Cardiac muscle cell (in vitro differentiated cells and primary cell): ENCODE data around the gene KRTAP3-3. TPM values are rescaled to one million over a fixed set of nuclear protein-coding genes. Genes with fewer than 3 reads are reported as not detected.
"Not testable (repeated sequence)": the region's sequence is repeated elsewhere in the genome, so short reads cannot be mapped to it uniquely, and the experiment has no call there.

Experiments used
- DNase-seq, 2 donors: peaks; one replicate each; pipeline versions ENCODE4 v3.0.0 to v3.0.0-alpha.2; 2010 to 2017; ENCODE audit warnings: low read depth in 1 of 2, low spot score in 1 of 2
- H3K27ac ChIP-seq: fragments of 200-600 bp; sonication (generic); 2 replicates; pipeline ENCODE4 v1.5.1; 2016
- H3K27me3 ChIP-seq: fragments of 200-600 bp; sonication (generic); 2 replicates; pipeline ENCODE4 v1.6.0; 2016; ENCODE audit warnings: control low read depth
- H3K36me3 ChIP-seq: fragments of 200-600 bp; sonication (generic); 2 replicates; pipeline ENCODE4 v1.5.1; 2016; ENCODE audit warnings: control low read depth
- H3K4me1 ChIP-seq: fragments of 200-600 bp; sonication (generic); 2 replicates; pipeline ENCODE4 v1.8.1; 2017; ENCODE audit warnings: low read depth, mild to moderate bottlenecking, mixed run types
- H3K4me3 ChIP-seq: fragments of 200-600 bp; sonication (generic); 2 replicates; pipeline ENCODE4 v1.5.1; 2016; ENCODE audit warnings: mild to moderate bottlenecking
- H3K9me3 ChIP-seq: fragments of 200-600 bp; sonication (generic); 2 replicates; pipeline ENCODE4 v1.5.1; 2017; ENCODE audit warnings: low read depth, mild to moderate bottlenecking, control low read depth
- CTCF ChIP-seq: IDR thresholded peaks from 2 replicates; pipeline ENCODE4 v1.5.1; 2012; ENCODE audit warnings: low read depth, mild to moderate bottlenecking, low read length
- polyA plus RNA-seq: library from polyadenylated mRNA; unstranded; fragments of >200 nt; fragmentation: Nextera tagmentation; extraction: Ambion mirVana; gene quantifications from 2 replicates; pipeline ENCODE4 v1.2.1, GENCODE V29; 2016
- total RNA-seq: library from RNA; depleted of rRNA; stranded (reverse); fragments of >200 nt; gene quantifications from 2 replicates; pipeline ENCODE4 v1.2.3, GENCODE V29; 2016

Gene KRTAP3-3
- total and polyA plus RNA-seq, 2 experiments from 2014 or later: not detected

GRCh38 chr17:41002814-41003213 is 8.8 kb upstream of the KRTAP3-3 start:
- DNase-seq: no peak
- TF ChIP-seq CTCF: no peak
- no peak overlapping the region for H3K27ac ChIP-seq
- H3K36me3 ChIP-seq: no peaks in the 10 kb centered on the region
- no peaks in the 10 kb centered on the region for H3K27me3 ChIP-seq
- H3K9me3 ChIP-seq: no peaks in the 10 kb centered on the region
- no peaks in the 10 kb centered on the region for H3K4me1 ChIP-seq
- H3K4me3 ChIP-seq: no peak overlapping the region

- Histone ChIP-seq H3K9me3 (no peaks in the 10 kb centered on the region), H3K27me3 (no peaks in the 10 kb centered on the region), H3K27ac (no peak overlapping the region), H3K36me3 (no peaks in the 10 kb centered on the region), H3K4me1 (no peaks in the 10 kb centered on the region), H3K4me3 (no peak overlapping the region)
- DNase-seq: no peak
- no peak for TF ChIP-seq CTCF
These were observed 7.8 kb upstream of the KRTAP3-3 start for GRCh38 chr17:41001795-41002194.

GRCh38 chr17:40999563-40999962 is 5.6 kb upstream of the KRTAP3-3 start, which contains the start of gene KRTAP3-2:
TSS of gene KRTAP3-2 (minus strand) at chr17:40999906. CDS start at chr17:40999853, 53 bp downstream.
- H3K27ac ChIP-seq, H3K36me3 ChIP-seq, H3K4me3 ChIP-seq, H3K27me3 ChIP-seq, H3K4me1 ChIP-seq, DNase-seq, H3K9me3 ChIP-seq: not testable (repeated sequence)

GRCh38 chr17:40997361-40997760 is 3.4 kb upstream of the KRTAP3-3 start:
- TF ChIP-seq CTCF: no peak
- Histone ChIP-seq H3K9me3 (no peaks in the 10 kb centered on the region), H3K27ac (no peak overlapping the region), H3K27me3 (no peaks in the 10 kb centered on the region), H3K4me1 (peaks cover 5% of the 10 kb centered on the region), H3K4me3 (no peak overlapping the region), H3K36me3 (no peaks in the 10 kb centered on the region)
- DNase-seq: no peak

- H3K27me3 ChIP-seq: no peaks in the 10 kb centered on the region
- no peak overlapping the region for H3K4me3 ChIP-seq
- TF ChIP-seq CTCF: no peak
- H3K36me3 ChIP-seq: no peaks in the 10 kb centered on the region
- DNase-seq: no peak
- no peak overlapping the region for H3K27ac ChIP-seq
- peaks cover 5% of the 10 kb centered on the region for H3K4me1 ChIP-seq
- no peaks in the 10 kb centered on the region for H3K9me3 ChIP-seq
These were observed 2.9 kb upstream of the KRTAP3-3 start for GRCh38 chr17:40996829-40997228.

- peaks cover 5% of the 10 kb centered on the region for H3K4me1 ChIP-seq
- no peak for TF ChIP-seq CTCF
- no peaks in the 10 kb centered on the region for H3K9me3 ChIP-seq
- H3K36me3 ChIP-seq: no peaks in the 10 kb centered on the region
- no peak overlapping the region for H3K27ac ChIP-seq
- no peaks in the 10 kb centered on the region for H3K27me3 ChIP-seq
- no peak overlapping the region for H3K4me3 ChIP-seq
- no peak for DNase-seq
These were observed 1.2 kb upstream of the KRTAP3-3 start for GRCh38 chr17:40995116-40995515.
